Astrocyte of the cerebellum (primary cell): ENCODE data around the gene TNIP1.

Source experiments
- DNase-seq: peaks from one replicate; pipeline ENCODE4 v3.0.0-alpha.2; 2011; ENCODE audit warnings: low read depth
- H3K4me3 ChIP-seq: 2 replicates; pipeline ENCODE4 v1.5.1; 2011; ENCODE audit warnings: mild to moderate bottlenecking, low read depth, low read length, moderate library complexity
- CTCF ChIP-seq: IDR thresholded peaks from 2 replicates; pipeline ENCODE4 v1.5.1; 2012; ENCODE audit warnings: low read length, low read depth, moderate library complexity, mild to moderate bottlenecking; ENCODE audit errors: missing control alignments
- in situ Hi-C: cut with HindIII; loops from 2 replicates; pipeline ENCODE4 v1.10.0; 2017; ENCODE audit warnings: low sequenced_read_pairs

Gene TNIP1

GRCh38 chr5:151113651-151114050 is 32.8 kb upstream of the TNIP1 start:
- DNase-seq = no peak
- in situ Hi-C loops = no loop called here
- TF ChIP-seq CTCF = no peak
- no peak overlapping the region for H3K4me3 ChIP-seq

- in situ Hi-C loops = no loop called here
Measured at GRCh38 chr5:151110992-151111391, 30.2 kb upstream of the TNIP1 start.

DNA sequence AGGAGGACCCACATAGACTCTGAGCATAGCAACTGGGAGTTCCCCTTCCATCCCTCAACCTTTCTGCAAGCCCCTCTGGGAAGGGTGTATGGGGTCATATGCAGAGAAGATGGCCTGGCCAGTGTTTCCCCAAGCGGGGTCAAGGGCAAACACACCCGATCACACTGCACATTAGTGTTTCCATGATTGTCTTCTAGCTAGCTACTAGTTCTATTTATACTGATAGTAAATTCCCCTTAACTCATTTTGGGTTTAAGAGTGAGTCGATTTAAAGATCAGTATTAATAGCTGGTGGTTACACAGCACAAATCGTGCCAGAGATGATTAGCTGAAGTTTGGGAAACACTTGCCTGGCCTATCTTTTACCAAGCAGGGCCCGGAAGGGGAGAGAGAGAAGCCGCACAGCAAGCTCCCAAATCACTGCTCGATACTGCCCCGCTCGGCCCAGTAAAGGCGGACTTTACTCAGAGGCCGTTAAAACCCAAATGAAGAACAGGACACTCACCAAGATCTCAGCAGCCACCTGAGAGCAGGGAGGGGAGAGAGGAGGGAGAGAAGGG is 29.4 kb upstream of the TNIP1 start:
- no peak overlapping the region for H3K4me3 ChIP-seq
- no peak for TF ChIP-seq CTCF
- in situ Hi-C loops = no loop called here
- no peak for DNase-seq

More at GRCh38 chr5:151110992-151111391, 30.2 kb upstream of the TNIP1 start:
- DNase-seq = no peak
- H3K4me3 ChIP-seq = no peak overlapping the region
- TF ChIP-seq CTCF = no peak

DNA sequence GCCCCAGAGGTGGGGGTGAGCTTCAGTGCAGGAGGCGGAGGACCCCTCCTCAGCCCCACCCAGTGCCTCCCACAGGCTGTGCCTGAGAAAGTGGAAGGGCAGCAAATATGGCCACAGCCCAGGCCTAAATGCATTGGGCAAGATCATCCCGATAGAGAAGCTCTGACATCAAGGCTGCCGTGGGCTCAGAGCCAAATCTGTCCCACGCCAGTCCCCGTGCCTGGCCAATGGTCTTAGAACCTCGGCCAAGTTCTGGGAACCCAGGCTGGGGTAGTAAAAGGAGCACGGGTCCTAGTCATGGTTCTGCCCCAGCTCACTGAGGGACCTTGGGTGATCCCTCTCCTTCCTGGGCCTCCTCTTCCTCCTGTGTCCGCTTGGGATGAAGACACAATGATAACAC is 27.7 kb upstream of the TNIP1 start:
- in situ Hi-C loops = no loop called here
- TF ChIP-seq CTCF = no peak
- no peak overlapping the region for H3K4me3 ChIP-seq
- no peak for DNase-seq

GRCh38 chr5:151107738-151108520 is 27.1 kb upstream of the TNIP1 start:
- H3K4me3 ChIP-seq = no peak overlapping the region
- DNase-seq = peak; percentile 44
- in situ Hi-C loops = no loop called here
- TF ChIP-seq CTCF = no peak

GRCh38 chr5:151107084-151107483 is 26.2 kb upstream of the TNIP1 start:
- TF ChIP-seq CTCF = no peak
- in situ Hi-C loops = no loop called here
- no peak overlapping the region for H3K4me3 ChIP-seq
- no peak for DNase-seq
